Rectal smooth muscle tissue (tissue), 1 donor: ENCODE measurements around the gene CYBRD1.

Source experiments
- H3K27ac ChIP-seq: one replicate; pipeline ENCODE4 v1.7.0; 2013; ENCODE audit warnings: low read depth, low read length, inconsistent platforms
- H3K27me3 ChIP-seq: one replicate; pipeline ENCODE4 v1.7.0; 2013; ENCODE audit warnings: low read length; ENCODE audit not compliant: control insufficient read depth, insufficient read depth
- H3K36me3 ChIP-seq: one replicate; pipeline ENCODE4 v1.7.0; 2013; ENCODE audit warnings: low read length; ENCODE audit not compliant: control insufficient read depth, insufficient read depth
- H3K4me1 ChIP-seq: one replicate; pipeline ENCODE4 v1.7.0; 2013; ENCODE audit warnings: low read length; ENCODE audit not compliant: control insufficient read depth, insufficient read depth
- H3K4me3 ChIP-seq: one replicate; pipeline ENCODE4 v1.7.0; 2013; ENCODE audit warnings: low read length
- H3K9ac ChIP-seq: one replicate; pipeline ENCODE4 v1.7.0; 2013; ENCODE audit warnings: low read length

The CYBRD1 gene

DNA sequence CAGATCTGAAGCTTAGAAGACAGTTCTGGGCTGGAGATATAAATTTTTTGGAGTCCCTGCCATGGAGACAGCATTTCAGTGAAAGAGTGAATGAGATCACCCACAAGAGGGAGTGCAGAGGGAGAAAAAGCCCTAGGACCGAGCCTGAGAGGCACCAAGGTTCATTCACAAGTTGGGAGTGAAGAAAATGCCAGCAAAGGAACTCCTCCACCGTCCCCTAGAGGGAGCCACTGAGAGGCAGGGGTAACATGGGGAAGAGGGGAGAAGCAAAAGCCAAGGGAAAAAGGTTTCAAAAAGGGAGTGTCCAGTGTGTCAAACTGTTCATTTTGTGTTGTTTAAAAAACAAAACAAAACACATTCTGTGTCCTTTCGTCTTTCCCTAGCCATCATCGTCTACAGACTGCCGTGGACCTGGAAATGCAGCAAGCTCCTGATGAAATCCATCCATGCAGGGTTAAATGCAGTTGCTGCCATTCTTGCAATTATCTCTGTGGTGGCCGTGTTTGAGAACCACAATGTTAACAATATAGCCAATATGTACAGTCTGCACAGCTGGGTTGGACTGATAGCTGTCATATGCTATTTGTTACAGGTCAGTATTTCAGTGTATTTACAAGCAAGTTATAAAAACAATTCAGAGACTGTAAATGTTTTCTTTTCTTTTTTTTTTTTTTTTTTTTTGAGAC lies 19.1 kb downstream of the CYBRD1 start:
- H3K4me3 ChIP-seq = no peak overlapping the region
- H3K27me3 ChIP-seq = no peaks in the 10 kb centered on the region
- H3K27ac ChIP-seq = no peak overlapping the region
- H3K36me3 ChIP-seq = no peaks in the 10 kb centered on the region
- H3K9ac ChIP-seq = no peak overlapping the region
- no peaks in the 10 kb centered on the region for H3K4me1 ChIP-seq

DNA sequence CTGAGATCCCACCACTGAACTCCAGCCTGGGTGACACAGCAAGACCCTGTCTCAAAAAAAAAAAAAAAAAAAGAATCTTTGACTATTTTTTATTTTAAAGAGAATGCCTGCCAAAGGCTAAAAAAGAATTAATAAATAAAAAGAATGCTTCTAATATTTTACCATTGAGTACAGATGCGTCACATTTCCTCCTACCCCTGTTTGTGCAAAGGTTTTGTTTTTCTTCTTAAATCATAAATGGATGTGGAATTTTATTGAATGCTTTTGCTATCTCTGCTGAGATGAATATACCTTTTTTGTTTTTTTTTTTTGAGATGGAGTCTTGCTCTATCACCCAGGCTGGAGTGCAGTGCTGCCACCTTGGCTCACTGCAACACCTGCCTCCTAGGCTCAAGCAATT lies 22.8 kb downstream of the CYBRD1 start:
- H3K36me3 ChIP-seq = no peaks in the 10 kb centered on the region
- no peaks in the 10 kb centered on the region for H3K27me3 ChIP-seq

DNA sequence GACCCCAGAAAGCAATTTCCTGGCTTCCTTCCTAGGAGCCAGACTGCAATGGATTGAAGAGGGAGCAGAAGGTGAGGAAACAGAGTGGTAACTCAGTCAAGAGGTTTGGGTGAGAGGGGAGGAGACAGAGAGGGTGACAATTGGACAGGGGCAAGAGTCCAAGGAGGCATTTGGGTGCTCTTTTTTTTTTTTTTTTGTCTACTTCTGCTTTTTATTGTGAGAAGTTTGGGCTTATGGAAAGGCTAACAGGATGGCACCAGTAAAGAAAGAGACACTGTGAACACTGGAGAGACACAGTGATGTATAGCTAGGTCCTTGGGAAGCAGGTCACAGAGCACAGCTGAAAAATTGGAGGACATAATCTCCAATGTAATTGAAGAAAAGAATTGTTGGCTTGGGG lies 25.0 kb downstream of the CYBRD1 start:
- H3K27me3 ChIP-seq = no peaks in the 10 kb centered on the region
- no peaks in the 10 kb centered on the region for H3K4me1 ChIP-seq
- H3K4me3 ChIP-seq = no peak overlapping the region
- no peaks in the 10 kb centered on the region for H3K36me3 ChIP-seq
- H3K9ac ChIP-seq = no peak overlapping the region
- H3K27ac ChIP-seq = no peak overlapping the region

More for the DNA sequence above, 22.8 kb downstream of the CYBRD1 start:
- H3K4me1 ChIP-seq = no peaks in the 10 kb centered on the region
- no peak overlapping the region for H3K9ac ChIP-seq
- no peak overlapping the region for H3K4me3 ChIP-seq
- no peak overlapping the region for H3K27ac ChIP-seq

DNA sequence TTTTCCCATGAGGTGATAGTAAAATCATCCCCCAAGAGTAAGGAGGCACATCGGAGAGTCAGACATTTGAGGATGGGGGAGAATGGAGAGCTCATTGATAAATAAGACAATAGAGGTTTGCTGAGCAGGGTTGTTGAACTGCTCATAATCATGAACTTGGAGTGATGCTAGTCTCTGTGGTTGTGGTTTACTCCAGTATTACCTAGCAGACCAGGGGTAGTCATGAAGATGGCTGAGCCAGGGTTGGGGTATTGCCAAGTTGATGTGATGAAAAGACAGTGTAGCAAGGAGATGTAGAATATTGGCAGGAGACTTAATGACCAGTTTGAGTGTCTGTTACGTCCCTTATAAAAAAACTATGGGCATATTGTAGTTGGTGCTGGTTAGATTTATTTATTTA lies 25.4 kb downstream of the CYBRD1 start:
- no peaks in the 10 kb centered on the region for H3K27me3 ChIP-seq
- no peaks in the 10 kb centered on the region for H3K4me1 ChIP-seq
- no peak overlapping the region for H3K4me3 ChIP-seq
- H3K27ac ChIP-seq = no peak overlapping the region
- no peak overlapping the region for H3K9ac ChIP-seq
- no peaks in the 10 kb centered on the region for H3K36me3 ChIP-seq

DNA sequence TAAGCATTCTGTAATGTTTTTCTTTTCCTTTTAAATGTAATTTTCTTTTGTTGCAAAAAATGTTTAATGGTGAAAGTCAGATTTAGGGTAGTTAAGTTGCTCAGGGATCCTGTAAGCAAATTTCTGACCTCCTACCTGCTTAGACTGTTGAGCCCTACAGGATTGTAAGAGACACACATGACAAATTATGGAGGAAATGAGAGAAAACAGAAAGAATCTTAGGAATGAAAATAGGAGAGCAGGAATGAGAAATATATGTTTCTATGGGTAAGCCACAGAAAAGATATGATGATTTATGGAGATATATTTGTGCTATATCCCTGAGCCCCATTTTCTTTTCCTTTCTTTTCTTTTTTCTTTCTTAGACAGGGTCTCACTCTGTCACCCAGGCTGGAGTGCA lies 28.3 kb downstream of the CYBRD1 start:
- H3K4me1 ChIP-seq = no peaks in the 10 kb centered on the region
- H3K9ac ChIP-seq = no peak overlapping the region
- no peaks in the 10 kb centered on the region for H3K36me3 ChIP-seq
- no peak overlapping the region for H3K4me3 ChIP-seq
- no peak overlapping the region for H3K27ac ChIP-seq
- no peaks in the 10 kb centered on the region for H3K27me3 ChIP-seq

DNA sequence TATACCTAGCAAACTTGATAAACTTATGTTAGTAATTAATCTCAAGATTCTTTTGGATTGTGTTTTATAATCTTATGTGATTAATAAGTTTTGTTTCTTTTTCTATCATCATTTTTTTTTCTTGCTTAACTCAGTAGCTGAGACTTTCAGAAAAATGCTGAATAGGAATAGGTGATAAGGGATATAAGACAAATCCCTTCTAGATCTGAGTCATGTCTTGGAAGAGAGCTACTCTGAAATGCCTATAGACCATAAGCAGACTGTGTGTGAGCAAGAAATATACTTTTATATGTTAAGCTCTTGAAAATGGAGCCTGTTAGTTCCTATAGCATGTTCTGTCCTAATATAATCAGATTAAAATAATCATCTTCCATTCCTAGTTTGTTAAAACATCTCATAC lies 29.6 kb downstream of the CYBRD1 start:
- Histone ChIP-seq H3K27me3 (no peaks in the 10 kb centered on the region), H3K4me1 (no peaks in the 10 kb centered on the region), H3K27ac (no peak overlapping the region), H3K9ac (no peak overlapping the region), H3K36me3 (peaks cover 2% of the 10 kb centered on the region), H3K4me3 (no peak overlapping the region)

DNA sequence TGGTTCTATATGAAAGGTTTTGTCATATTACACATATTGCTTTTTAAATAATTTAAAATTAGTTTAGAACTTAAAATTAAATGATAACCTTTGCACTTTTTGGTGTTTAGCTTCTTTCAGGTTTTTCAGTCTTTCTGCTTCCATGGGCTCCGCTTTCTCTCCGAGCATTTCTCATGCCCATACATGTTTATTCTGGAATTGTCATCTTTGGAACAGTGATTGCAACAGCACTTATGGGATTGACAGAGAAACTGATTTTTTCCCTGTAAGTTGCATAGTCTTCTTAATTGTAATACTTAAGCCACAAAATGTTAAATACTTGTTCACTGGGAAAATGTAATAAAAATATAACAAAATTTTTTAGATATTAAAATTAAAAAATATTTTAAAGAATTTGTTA lies 31.0 kb downstream of the CYBRD1 start:
- no peak overlapping the region for H3K27ac ChIP-seq
- peaks cover 2% of the 10 kb centered on the region for H3K36me3 ChIP-seq

DNA sequence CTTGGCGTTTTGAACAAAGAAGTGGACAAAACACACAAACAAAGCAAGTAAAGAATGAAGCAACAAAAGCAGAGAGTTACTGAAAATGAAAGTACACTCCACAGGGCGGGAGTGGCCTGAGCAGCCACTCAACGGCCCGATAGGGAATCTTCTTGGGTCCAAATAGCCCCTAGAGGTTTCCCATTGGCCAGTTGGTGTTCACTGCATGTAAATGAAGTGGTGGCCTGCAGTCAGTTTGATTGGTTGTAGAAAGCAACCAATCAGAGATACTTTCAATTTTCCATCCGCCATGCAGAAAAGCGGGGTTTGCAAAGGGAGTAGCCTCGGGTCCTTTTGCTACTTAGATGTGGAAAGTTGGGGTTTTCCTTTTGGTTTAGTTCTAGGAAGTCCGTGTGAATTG lies 31.6 kb downstream of the CYBRD1 start:
- Histone ChIP-seq H3K36me3 (peaks cover 2% of the 10 kb centered on the region), H3K4me3 (no peak overlapping the region), H3K27me3 (no peaks in the 10 kb centered on the region), H3K9ac (no peak overlapping the region), H3K27ac (no peak overlapping the region), H3K4me1 (no peaks in the 10 kb centered on the region)

More for the DNA sequence above, 31.0 kb downstream of the CYBRD1 start:
- Histone ChIP-seq H3K9ac (no peak overlapping the region), H3K27me3 (no peaks in the 10 kb centered on the region), H3K4me1 (no peaks in the 10 kb centered on the region), H3K4me3 (no peak overlapping the region)

DNA sequence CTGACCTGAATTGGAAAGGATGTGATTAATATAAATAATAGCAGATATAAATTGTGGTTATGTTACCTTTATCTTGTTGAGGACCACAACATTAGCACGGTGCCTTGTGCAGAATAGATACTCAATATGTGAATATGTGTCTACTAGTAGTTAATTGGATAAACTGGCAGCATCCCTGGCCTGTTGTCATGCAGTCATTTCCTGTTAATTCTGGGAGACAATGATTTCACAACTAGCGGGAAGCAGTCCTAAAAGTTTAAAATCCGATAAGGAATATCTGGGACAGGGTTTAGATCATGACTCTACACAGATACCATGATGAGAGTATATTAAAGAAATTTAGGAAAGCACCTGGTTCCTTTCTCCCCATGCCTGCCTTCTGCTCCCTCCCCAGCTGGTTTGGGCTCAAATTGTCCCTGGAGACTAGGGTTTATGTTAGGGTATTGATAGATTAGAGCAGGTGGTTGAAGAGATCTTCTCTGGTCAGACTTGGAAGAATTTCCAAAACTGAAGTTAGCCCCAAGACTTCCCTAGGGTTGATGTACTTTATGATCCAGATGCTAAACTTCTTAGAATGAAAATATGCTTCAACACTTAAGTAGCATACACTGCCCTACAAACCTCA lies 32.8 kb downstream of the CYBRD1 start:
- no peak overlapping the region for H3K4me3 ChIP-seq
- no peaks in the 10 kb centered on the region for H3K4me1 ChIP-seq
- peaks cover 2% of the 10 kb centered on the region for H3K36me3 ChIP-seq
- no peak overlapping the region for H3K27ac ChIP-seq
- no peak overlapping the region for H3K9ac ChIP-seq
- H3K27me3 ChIP-seq = no peaks in the 10 kb centered on the region

DNA sequence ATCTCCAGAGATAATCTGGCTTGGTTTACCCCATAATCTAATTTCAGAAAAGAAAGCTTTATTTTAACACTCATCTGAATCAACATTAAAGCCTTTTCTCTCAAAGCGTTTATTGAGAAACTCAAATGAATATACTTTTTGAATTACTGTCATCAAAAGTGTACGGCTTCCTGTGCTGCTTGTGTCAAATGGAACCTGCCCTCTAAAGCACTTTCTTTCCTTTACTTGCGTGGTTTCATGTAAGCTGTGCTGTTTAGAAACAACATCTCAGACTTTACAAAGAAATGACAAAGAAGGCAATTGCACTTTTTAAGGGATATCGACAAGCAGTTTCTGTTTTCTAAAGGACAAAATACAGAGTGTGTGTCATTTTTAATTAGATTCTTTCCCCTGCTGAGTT lies 35.1 kb downstream of the CYBRD1 start:
- peaks cover 2% of the 10 kb centered on the region for H3K36me3 ChIP-seq
- no peaks in the 10 kb centered on the region for H3K4me1 ChIP-seq
- no peak overlapping the region for H3K4me3 ChIP-seq
- H3K9ac ChIP-seq = no peak overlapping the region
- H3K27me3 ChIP-seq = no peaks in the 10 kb centered on the region
- no peak overlapping the region for H3K27ac ChIP-seq

DNA sequence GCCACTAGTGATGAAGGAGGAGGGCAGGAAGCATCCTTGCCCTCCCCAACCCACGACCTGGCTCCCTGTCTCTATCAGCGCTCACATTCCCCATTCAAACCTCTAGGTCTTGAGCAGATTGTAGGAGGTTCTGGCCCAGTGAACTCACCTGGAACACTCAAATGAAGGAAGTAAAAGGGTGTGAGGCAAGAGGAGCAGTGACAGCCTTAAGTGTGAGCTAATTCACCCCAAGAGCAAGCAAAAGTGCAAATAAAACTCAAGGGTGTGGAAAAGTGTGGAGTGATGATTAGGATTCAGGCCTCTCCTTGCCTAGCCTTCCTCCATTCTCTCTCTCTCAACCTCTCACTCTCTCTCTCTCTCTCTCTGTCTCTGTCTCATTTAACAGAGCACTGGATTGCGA lies 41.0 kb downstream of the CYBRD1 start:
- H3K9ac ChIP-seq = no peak overlapping the region
- no peaks in the 10 kb centered on the region for H3K36me3 ChIP-seq
- no peaks in the 10 kb centered on the region for H3K4me1 ChIP-seq
- H3K27ac ChIP-seq = no peak overlapping the region
- no peak overlapping the region for H3K4me3 ChIP-seq
- no peaks in the 10 kb centered on the region for H3K27me3 ChIP-seq

DNA sequence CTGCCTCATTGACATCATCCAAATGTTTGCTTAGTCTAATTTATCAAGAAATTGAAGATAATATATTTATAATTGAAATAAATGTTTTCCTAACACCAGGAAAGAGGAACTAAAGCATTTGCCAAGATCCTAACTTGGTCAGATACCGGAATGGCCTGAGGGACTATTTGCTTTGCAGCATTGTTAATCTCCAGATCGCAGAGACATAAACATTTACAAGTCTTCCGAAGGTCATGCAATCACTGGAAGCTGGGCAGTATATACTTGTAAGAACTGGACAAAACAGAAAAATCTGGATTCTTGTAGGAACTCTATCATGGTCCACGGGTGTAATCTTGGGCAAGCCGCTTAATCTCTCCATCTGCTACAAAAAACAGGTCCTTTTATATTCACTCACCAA lies 42.2 kb downstream of the CYBRD1 start:
- Histone ChIP-seq H3K36me3 (no peaks in the 10 kb centered on the region), H3K27me3 (no peaks in the 10 kb centered on the region), H3K4me3 (no peak overlapping the region), H3K4me1 (no peaks in the 10 kb centered on the region), H3K9ac (no peak overlapping the region), H3K27ac (no peak overlapping the region)

DNA sequence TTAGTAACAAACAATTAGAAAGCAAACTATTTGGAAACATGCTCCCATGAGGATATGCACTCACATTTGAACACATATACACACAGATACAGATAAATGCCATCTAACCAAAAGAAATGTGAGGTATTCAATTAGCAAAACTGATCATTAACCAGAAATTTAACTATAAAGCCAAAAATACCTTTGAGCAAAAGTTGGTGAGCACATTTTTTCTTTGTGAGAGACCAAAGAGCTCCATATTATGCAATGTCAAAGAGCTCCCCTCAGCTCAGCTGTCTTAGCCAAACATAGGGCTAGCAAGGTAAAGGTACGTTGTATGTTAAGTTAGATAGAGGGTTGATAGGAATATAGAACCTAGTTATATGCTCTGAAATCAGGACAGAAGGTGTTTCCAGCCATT lies 43.8 kb downstream of the CYBRD1 start:
- H3K9ac ChIP-seq = no peak overlapping the region
- no peaks in the 10 kb centered on the region for H3K4me1 ChIP-seq
- H3K36me3 ChIP-seq = no peaks in the 10 kb centered on the region
- no peak overlapping the region for H3K27ac ChIP-seq
- H3K27me3 ChIP-seq = no peaks in the 10 kb centered on the region
- no peak overlapping the region for H3K4me3 ChIP-seq
